Upper lobe of left lung (tissue), 4 donors: ENCODE data around the gene TMC6.
A peak's percentile ranks its signal among the peaks of the same experiment; 100 is the strongest.

Experiments
- EP300 ChIP-seq, 4 donors: sonication (generic); formaldehyde crosslinking; IDR thresholded peaks; one replicate each; pipeline ENCODE4 v1.5.1; 2017; ENCODE audit warnings: antibody characterized with exemption in 4 of 4, control low read depth in 2 of 4
- POLR2A ChIP-seq, 4 donors: fragments of 450-650 bp; IDR thresholded peaks; one replicate each; pipeline ENCODE4 v1.5.1; 2016 to 2017; ENCODE audit warnings: antibody characterized with exemption in 4 of 4, mild to moderate bottlenecking in 2 of 4
- POLR2AphosphoS5 ChIP-seq, 2 donors: sonication (generic); formaldehyde crosslinking; IDR thresholded peaks; one replicate each; pipeline ENCODE4 v1.5.1; 2017; ENCODE audit warnings: antibody characterized with exemption in 2 of 2
- TF ChIP-seq, protein P1 (sequence below), 6 experiments: fragments of 450-650 bp in 4 of 6; fragments of 200-600 bp in 2 of 6; sonication (generic) in 2 of 6; IDR thresholded peaks; one replicate each; pipeline ENCODE4 v1.5.1; 2016 to 2019; ENCODE audit warnings: antibody characterized with exemption in 6 of 6

DNA sequence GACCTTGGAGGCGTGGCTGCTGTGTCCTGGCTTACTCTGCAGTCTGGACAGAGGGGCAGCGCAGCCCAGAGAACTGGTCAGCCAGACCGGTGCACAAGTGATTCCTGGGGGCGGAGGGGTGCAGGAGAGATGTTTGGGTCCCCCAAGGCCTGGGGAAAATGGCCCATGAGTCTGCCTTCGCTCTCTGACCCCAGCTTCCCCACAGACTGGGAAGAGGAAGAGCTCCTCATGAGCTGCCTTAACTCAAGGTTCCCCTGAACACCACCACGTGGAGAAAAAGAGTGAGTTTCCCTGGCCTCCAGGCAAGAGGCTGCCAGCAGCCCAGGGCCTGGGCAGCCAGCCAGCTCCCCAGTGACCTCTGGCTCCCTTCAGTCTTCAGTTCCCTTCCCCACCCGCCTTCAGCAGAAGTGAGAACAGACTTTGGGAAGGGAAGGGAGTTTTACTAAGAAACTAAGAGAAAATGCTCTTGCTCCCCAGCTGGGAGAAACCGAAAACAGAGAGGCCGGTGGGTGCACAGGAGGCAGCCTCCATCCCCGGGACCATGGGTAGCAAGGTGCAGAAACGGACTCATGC is 15.7 kb upstream of the TMC6 start:
- TF ChIP-seq, protein P1, sequence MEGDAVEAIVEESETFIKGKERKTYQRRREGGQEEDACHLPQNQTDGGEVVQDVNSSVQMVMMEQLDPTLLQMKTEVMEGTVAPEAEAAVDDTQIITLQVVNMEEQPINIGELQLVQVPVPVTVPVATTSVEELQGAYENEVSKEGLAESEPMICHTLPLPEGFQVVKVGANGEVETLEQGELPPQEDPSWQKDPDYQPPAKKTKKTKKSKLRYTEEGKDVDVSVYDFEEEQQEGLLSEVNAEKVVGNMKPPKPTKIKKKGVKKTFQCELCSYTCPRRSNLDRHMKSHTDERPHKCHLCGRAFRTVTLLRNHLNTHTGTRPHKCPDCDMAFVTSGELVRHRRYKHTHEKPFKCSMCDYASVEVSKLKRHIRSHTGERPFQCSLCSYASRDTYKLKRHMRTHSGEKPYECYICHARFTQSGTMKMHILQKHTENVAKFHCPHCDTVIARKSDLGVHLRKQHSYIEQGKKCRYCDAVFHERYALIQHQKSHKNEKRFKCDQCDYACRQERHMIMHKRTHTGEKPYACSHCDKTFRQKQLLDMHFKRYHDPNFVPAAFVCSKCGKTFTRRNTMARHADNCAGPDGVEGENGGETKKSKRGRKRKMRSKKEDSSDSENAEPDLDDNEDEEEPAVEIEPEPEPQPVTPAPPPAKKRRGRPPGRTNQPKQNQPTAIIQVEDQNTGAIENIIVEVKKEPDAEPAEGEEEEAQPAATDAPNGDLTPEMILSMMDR (IDR thresholded peaks at IDR 0.05): no peak
- TF ChIP-seq POLR2AphosphoS5 (IDR thresholded peaks at IDR 0.05) (peak in 1 of 2 donors; percentile 17), POLR2A (IDR thresholded peaks at IDR 0.05) (no peak), EP300 (IDR thresholded peaks at IDR 0.05) (no peak)
